ENCODE results near the gene LRMDA. TPM values are rescaled to one million over a fixed set of nuclear protein-coding genes. Genes with fewer than 3 reads are reported as not detected.

Gene LRMDA
- total RNA-seq, 1 donor from 2014 or later, result 18.7 TPM

- no peaks in the 10 kb centered on the region for H3K27me3 ChIP-seq (ENCODE audit: control insufficient read depth, insufficient read depth, low read length)
- no peak for DNase-seq (ENCODE audit: low read depth)
- H3K4me3 ChIP-seq (ENCODE audit: low read depth, low read length), result no peak overlapping the region
- no peak for TF ChIP-seq CTCF (IDR thresholded peaks at IDR 0.05; ENCODE audit: insufficient read depth, low read length, poor library complexity, severe bottlenecking)
- no peaks in the 10 kb centered on the region for H3K36me3 ChIP-seq (ENCODE audit: control insufficient read depth, insufficient read depth, low read length)
Observed at GRCh38 chr10:76302481-76302880, 871.1 kb downstream of the LRMDA start.

- Histone ChIP-seq H3K4me3 (ENCODE audit: low read depth, low read length) (no peak overlapping the region), H3K27me3 (ENCODE audit: control insufficient read depth, insufficient read depth, low read length) (no peaks in the 10 kb centered on the region), H3K36me3 (ENCODE audit: control insufficient read depth, insufficient read depth, low read length) (no peaks in the 10 kb centered on the region)
- no peak for DNase-seq (ENCODE audit: low read depth)
- TF ChIP-seq CTCF (IDR thresholded peaks at IDR 0.05; ENCODE audit: insufficient read depth, low read length, poor library complexity, severe bottlenecking), result no peak
Observed at GRCh38 chr10:76302961-76303630, 871.7 kb downstream of the LRMDA start.

GRCh38 chr10:76303682-76304316 is 872.4 kb downstream of the LRMDA start:
- Histone ChIP-seq H3K27me3 (ENCODE audit: control insufficient read depth, insufficient read depth, low read length) (no peaks in the 10 kb centered on the region), H3K36me3 (ENCODE audit: control insufficient read depth, insufficient read depth, low read length) (no peaks in the 10 kb centered on the region), H3K4me3 (ENCODE audit: low read depth, low read length) (no peak overlapping the region)
- peak; percentile 81 for TF ChIP-seq CTCF (IDR thresholded peaks at IDR 0.05; ENCODE audit: insufficient read depth, low read length, poor library complexity, severe bottlenecking)
- no peak for DNase-seq (ENCODE audit: low read depth)

- Histone ChIP-seq H3K36me3 (ENCODE audit: control insufficient read depth, insufficient read depth, low read length) (no peaks in the 10 kb centered on the region), H3K27me3 (ENCODE audit: control insufficient read depth, insufficient read depth, low read length) (no peaks in the 10 kb centered on the region), H3K4me3 (ENCODE audit: low read depth, low read length) (no peak overlapping the region)
- TF ChIP-seq CTCF (IDR thresholded peaks at IDR 0.05; ENCODE audit: insufficient read depth, low read length, poor library complexity, severe bottlenecking), result no peak
- DNase-seq (ENCODE audit: low read depth), result no peak
Observed at GRCh38 chr10:76305930-76306615, 874.6 kb downstream of the LRMDA start.

GRCh38 chr10:76306856-76307255 is 875.4 kb downstream of the LRMDA start:
- DNase-seq (ENCODE audit: low read depth), result no peak
- Histone ChIP-seq H3K27me3 (ENCODE audit: control insufficient read depth, insufficient read depth, low read length) (no peaks in the 10 kb centered on the region), H3K36me3 (ENCODE audit: control insufficient read depth, insufficient read depth, low read length) (no peaks in the 10 kb centered on the region), H3K4me3 (ENCODE audit: low read depth, low read length) (no peak overlapping the region)
- no peak for TF ChIP-seq CTCF (IDR thresholded peaks at IDR 0.05; ENCODE audit: insufficient read depth, low read length, poor library complexity, severe bottlenecking)
